Immature natural killer cell (primary cell): Measurements from ENCODE around the gene TAF8. TPM values are rescaled to one million over a fixed set of nuclear protein-coding genes. Genes with fewer than 3 reads are reported as not detected.
"Not testable (repeated sequence)": the region's sequence is repeated elsewhere in the genome, so short reads cannot be mapped to it uniquely, and the experiment has no call there.

ENCODE experiments used
- DNase-seq, 3 donors: peaks; one replicate each; pipeline ENCODE4 v3.0.0; 2022; ENCODE audit warnings: mixed read lengths in 1 of 3
- H3K27ac Mint-ChIP-seq, 6 donors: one replicate each; pipeline ENCODE4 v1.8.0; 2020; ENCODE audit warnings: mixed read lengths in 6 of 6, mild to moderate bottlenecking in 5 of 6, inconsistent platforms in 4 of 6, moderate library complexity in 3 of 6
- H3K27me3 Mint-ChIP-seq, 3 donors: one replicate each; pipeline ENCODE4 v1.8.0; 2020 to 2021; ENCODE audit warnings: low read depth in 3 of 3, mild to moderate bottlenecking in 3 of 3, mixed read lengths in 3 of 3, moderate library complexity in 3 of 3, inconsistent platforms in 1 of 3
- H3K36me3 Mint-ChIP-seq, 3 donors: one replicate each; pipeline ENCODE4 v1.8.0; 2020; ENCODE audit warnings: mixed read lengths in 3 of 3, inconsistent platforms in 2 of 3, mild to moderate bottlenecking in 2 of 3
- H3K4me1 Mint-ChIP-seq, 2 donors: one replicate each; pipeline ENCODE4 v1.8.0; 2020; ENCODE audit warnings: inconsistent platforms in 2 of 2, mild to moderate bottlenecking in 2 of 2, mixed read lengths in 2 of 2, moderate library complexity in 1 of 2
- H3K4me3 Mint-ChIP-seq, 5 donors: one replicate each; pipeline ENCODE4 v1.8.0; 2020; ENCODE audit warnings: mild to moderate bottlenecking in 5 of 5, mixed read lengths in 5 of 5, inconsistent platforms in 3 of 5, moderate library complexity in 3 of 5
- H3K9me3 Mint-ChIP-seq, 6 donors: one replicate each; pipeline ENCODE4 v1.8.0; 2020; ENCODE audit warnings: mild to moderate bottlenecking in 6 of 6, mixed read lengths in 6 of 6, inconsistent platforms in 4 of 6, moderate library complexity in 3 of 6
- polyA plus RNA-seq, 3 donors: library from polyadenylated mRNA; unstranded; fragments of 300-500 nt; fragmentation: Illumina TruSeq; gene quantifications; one replicate each; pipeline ENCODE4 v1.2.3, GENCODE V29; 2021

The TAF8 gene, protein sequence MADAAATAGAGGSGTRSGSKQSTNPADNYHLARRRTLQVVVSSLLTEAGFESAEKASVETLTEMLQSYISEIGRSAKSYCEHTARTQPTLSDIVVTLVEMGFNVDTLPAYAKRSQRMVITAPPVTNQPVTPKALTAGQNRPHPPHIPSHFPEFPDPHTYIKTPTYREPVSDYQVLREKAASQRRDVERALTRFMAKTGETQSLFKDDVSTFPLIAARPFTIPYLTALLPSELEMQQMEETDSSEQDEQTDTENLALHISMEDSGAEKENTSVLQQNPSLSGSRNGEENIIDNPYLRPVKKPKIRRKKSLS
- polyA plus RNA-seq = 10 to 100 TPM in 2 of 3 donors, 1 to 10 TPM in 1; 8.5 to 23.0 (median 14.6) TPM

DNA sequence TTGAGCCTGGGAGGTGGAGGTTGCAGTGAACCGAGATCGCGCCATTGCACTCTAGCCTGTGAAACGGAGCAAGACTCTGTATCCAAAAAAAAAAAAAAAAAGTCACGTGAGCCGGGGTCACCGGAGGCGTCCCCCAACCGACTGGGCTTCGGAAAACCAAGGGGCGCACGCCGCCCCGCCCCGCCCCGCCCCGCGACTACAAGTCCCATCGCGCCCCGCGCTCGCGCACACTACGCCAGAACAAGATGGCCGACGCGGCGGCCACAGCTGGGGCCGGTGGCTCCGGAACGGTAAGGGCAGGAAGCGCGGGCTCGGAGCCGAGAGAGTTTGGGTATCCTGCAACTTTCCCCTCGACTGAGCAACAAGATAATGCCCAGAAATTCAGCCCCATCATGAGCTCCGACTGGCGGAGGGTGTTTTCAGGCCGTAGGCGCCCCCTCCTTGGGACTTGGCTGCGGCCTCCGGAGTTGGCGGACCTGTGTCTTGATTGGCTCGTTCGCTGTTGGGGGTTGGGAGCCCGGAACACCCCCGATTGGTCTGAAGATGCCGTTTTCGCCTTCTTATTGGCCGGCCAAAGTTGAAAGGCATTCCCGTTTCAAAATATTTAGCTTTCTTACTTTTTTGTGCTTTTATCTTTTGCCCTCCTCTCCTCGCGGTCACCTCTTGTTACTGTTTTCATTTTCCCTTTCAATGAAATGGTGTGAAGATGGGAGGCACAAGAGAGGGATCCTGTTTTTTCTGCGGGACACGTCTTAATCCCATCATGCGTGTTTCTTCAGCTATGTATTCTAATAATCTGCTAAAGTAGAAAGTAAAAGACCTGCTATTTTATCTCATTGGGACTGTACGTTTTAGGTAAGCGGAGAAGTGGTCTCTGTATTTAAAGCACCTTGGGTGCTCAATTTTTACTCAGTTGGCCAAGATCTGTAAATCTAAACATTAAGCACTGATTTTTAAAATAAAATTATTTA lies at the start of gene TAF8:
TSS of gene TAF8 (plus strand) at position 228 of the 971 bp plus-strand sequence. CDS start at position 246, 18 bp downstream.
- peak within 1 kb of the TSS; percentile 98 to 99 (median 98) for H3K4me3 Mint-ChIP-seq
- H3K36me3 Mint-ChIP-seq = peaks cover 3 to 28% (median 8%) of the 10 kb centered on the region in 3 donors
- H3K27ac Mint-ChIP-seq = peak within 1 kb of the TSS; percentile 92 to 98 (median 94)
- H3K4me1 Mint-ChIP-seq = peaks cover 58 to 71% of the 10 kb centered on the region in 2 donors
- peak; percentile 87 to 89 (median 88) for DNase-seq
- peaks cover 5 to 11% (median 6%) of the 10 kb centered on the region in 3 donors for H3K27me3 Mint-ChIP-seq
- H3K9me3 Mint-ChIP-seq = no peaks in the 10 kb centered on the region

DNA sequence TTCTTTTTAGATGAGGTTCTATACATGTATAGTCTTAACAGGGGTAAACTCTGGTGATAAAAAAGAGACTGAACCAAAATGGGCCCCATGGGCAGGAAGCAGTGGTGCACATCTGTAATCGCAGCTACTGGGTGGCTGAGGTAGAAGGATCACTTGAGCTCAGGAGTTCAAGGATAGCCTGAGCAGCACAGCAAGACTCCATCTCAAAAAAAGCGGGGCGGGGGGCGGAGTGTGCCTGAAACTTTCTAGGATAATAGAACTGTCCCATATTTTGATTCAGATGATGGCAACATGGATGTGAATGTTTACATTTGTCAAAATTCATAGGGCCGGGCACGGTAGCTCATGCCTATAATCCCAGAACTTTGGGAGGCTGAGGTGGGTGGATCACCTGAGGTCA lies 48.8 kb upstream of the TAF8 start:
- H3K27me3 Mint-ChIP-seq = peaks cover 1 to 2% (median 2%) of the 10 kb centered on the region in 3 donors
- H3K27ac Mint-ChIP-seq = peak overlapping the region; percentile 1 to 78 (median 63)
- H3K36me3 Mint-ChIP-seq = peaks cover 11 to 14% (median 13%) of the 10 kb centered on the region in 3 donors
- DNase-seq = no peak
- no peaks in the 10 kb centered on the region for H3K9me3 Mint-ChIP-seq
- peaks cover 29 to 49% of the 10 kb centered on the region in 2 donors for H3K4me1 Mint-ChIP-seq
- no peak overlapping the region for H3K4me3 Mint-ChIP-seq

DNA sequence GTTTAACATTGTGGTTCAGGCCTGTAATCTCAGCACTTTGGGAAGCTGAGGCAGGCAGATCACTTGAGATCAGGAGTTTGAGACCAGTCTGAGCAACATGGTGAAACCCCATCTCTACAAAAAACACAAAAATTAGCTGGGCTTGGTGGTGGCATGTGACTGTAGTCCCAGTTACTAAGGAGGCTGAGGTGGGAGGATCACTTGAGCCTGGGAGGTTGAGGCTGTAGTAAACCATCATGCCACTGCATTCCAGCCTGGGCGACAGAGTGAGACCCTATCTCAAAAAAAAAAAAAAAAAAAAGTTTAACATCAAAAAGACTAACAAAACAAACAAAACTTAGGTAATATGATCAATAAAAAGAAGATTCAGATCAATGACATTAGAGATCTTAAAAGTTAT lies 46.7 kb upstream of the TAF8 start:
- H3K36me3 Mint-ChIP-seq, H3K9me3 Mint-ChIP-seq, H3K27me3 Mint-ChIP-seq, DNase-seq, H3K4me3 Mint-ChIP-seq: not testable (repeated sequence)
- peak overlapping the region in 1 of 6 donors; percentile 69 for H3K27ac Mint-ChIP-seq
- peaks cover 41 to 57% of the 10 kb centered on the region in 2 donors for H3K4me1 Mint-ChIP-seq

DNA sequence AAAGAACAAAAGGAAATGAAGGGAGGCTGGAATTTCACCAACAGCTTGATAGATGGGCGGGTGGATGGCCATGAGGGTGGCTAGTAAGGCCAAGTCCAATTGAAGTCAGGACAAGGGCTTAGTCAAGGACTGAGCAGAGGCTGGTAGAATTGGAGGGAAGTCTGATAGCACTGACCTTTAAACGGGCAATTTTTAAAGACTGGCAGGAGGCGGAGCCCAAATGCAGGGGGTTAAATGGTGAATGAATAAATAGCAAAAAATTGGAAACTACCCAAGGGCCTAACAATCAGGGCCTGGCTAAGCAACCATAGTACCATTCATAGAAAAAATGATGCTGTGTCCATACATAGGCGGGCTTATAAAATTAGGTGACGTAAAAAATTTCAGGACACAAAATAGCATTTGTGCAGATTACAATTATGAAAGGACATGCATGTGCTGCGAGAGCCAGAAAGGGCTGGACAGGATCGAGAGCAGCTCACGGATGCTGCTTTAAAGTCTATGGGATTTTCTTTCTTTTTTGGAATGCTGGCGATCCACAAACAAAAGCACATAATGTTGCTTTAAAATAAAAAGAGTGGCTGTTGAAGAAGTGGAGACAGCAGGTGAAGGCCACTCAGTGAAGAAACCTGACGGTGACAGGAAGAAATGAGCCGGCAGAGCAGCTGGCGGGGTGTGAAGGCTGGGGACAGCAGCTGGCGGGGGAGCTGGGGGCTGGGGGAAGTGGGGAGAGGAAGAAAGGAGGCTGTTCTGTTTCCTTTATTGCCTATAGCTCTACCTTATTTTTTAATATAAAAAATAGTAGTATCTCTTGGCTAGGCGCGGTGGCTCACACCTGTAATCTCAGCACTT lies 42.8 kb upstream of the TAF8 start:
- no peaks in the 10 kb centered on the region for H3K9me3 Mint-ChIP-seq
- peaks cover 0 to 2% (median 0%) of the 10 kb centered on the region in 3 donors for H3K27me3 Mint-ChIP-seq
- peak; percentile 37 to 44 (median 37) for DNase-seq
- H3K27ac Mint-ChIP-seq = peak overlapping the region; percentile 60 to 95 (median 81)
- H3K4me3 Mint-ChIP-seq = peak overlapping the region; percentile 64 to 83 (median 77)
- H3K4me1 Mint-ChIP-seq = peaks cover 67 to 75% of the 10 kb centered on the region in 2 donors
- H3K36me3 Mint-ChIP-seq = peaks cover 0 to 4% (median 0%) of the 10 kb centered on the region in 3 donors

DNA sequence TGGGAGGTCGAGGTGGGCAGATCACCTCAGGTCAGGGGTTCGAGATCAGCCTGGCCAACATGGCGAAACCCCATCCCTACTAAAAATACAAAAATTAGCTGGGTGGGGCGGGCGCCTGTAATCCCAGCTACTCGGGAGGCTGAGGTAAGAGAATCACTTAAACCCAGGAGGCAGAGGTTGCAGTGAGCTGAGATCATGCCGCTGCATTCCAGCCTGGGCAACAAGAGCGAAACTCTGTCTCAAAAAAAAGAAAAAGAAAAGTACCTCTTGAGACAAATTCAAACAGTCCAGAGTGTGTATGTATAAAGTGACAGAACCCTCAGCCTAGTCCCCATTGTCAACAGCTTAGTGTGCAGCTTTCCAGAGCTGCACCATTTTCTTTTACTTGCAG lies 42.2 kb upstream of the TAF8 start:
- not testable (repeated sequence) for H3K36me3 Mint-ChIP-seq, H3K9me3 Mint-ChIP-seq, H3K27me3 Mint-ChIP-seq, DNase-seq
- Mint-ChIP-seq H3K27ac (peak overlapping the region; percentile 57 to 95 (median 79)), H3K4me1 (peaks cover 73 to 82% of the 10 kb centered on the region in 2 donors), H3K4me3 (peak overlapping the region; percentile 47 to 78 (median 66))

DNA sequence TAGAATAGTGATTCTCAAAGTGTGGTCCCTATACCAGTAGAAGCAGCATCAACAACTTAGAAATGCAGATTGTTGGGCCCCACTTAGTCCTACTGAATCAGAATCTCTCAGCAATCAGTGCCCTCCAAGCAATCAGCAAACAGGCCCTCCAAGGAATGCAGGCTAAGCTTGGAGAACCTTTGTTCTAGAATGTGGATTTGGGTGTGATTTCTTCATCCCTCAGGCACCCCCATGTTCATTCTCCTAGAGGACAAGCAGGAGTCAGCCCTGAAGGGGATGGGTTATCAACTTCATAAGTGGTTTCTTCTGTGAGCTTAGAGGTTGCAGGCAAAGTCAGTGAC lies 40.5 kb upstream of the TAF8 start:
- peaks cover 4 to 8% (median 4%) of the 10 kb centered on the region in 3 donors for H3K36me3 Mint-ChIP-seq
- no peaks in the 10 kb centered on the region for H3K9me3 Mint-ChIP-seq
- H3K27me3 Mint-ChIP-seq = peaks cover 0 to 2% (median 0%) of the 10 kb centered on the region in 3 donors
- peaks cover 83 to 89% of the 10 kb centered on the region in 2 donors for H3K4me1 Mint-ChIP-seq
- H3K4me3 Mint-ChIP-seq = peak overlapping the region; percentile 38 to 77 (median 68)
- H3K27ac Mint-ChIP-seq = peak overlapping the region; percentile 64 to 87 (median 81)
- no peak for DNase-seq

DNA sequence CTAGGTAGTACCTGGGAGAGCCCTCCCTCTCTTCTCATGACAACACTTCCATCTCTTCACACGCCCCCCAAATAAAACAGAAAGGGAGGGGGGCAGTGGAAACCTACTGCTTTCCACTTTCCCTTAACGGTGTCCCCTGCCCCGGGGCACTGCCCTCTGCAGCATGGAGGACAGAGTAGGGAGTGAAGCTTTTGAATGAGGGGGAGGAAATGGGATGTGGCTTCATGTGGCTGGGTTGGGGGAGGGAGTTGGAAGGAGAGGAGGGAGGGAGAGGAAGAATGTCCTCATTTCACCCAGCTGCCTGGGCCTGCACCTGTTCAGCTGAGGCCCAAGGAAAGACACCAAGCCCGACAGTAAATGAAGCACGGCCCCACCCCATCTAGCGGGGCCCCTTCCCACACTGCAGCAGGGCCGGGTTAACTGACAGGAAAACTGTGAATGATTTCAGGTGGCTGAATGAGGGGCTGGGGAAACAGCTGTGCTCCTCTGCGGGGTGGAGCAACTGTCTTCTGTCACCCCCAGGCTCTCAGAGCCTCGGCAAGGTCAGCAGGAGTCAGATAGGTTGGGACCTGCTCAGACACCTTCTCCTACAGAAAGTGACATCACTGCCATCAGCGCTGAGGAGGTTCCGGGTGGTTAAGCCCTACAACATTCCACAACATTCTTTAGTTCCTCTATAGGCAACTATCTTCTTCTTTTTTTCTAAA lies 40.0 kb upstream of the TAF8 start:
- Mint-ChIP-seq H3K27me3 (no peaks in the 10 kb centered on the region), H3K9me3 (no peaks in the 10 kb centered on the region), H3K27ac (peak overlapping the region; percentile 64 to 87 (median 81)), H3K36me3 (peaks cover 4 to 8% (median 4%) of the 10 kb centered on the region in 3 donors), H3K4me3 (peak overlapping the region; percentile 38 to 77 (median 68)), H3K4me1 (peaks cover 84 to 89% of the 10 kb centered on the region in 2 donors)
- DNase-seq = no peak

DNA sequence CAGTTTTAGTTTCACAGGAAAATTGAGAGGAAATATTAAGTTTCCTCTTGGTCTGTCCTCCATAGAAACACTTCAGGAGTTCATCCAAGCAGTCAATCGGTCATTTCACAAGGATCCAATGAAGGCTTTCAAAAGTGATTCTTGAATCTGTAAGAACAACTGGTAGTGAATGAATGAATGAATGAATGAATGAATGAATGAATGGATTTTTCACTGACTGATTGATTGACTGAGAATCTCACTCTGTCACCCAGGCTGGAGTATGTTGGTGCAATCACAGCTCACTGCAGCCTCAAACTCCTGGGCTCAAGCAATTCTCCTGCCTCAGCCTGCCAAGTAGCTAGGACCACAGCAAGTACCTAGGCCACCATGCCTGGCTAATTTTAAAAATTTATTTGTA lies 39.4 kb upstream of the TAF8 start:
- Mint-ChIP-seq H3K36me3 (peaks cover 4 to 8% (median 4%) of the 10 kb centered on the region in 3 donors), H3K27me3 (no peaks in the 10 kb centered on the region), H3K9me3 (no peaks in the 10 kb centered on the region), H3K4me1 (peaks cover 85 to 89% of the 10 kb centered on the region in 2 donors), H3K27ac (peak overlapping the region; percentile 21 to 87 (median 81)), H3K4me3 (peak overlapping the region; percentile 30 to 77 (median 45))
- DNase-seq = no peak

DNA sequence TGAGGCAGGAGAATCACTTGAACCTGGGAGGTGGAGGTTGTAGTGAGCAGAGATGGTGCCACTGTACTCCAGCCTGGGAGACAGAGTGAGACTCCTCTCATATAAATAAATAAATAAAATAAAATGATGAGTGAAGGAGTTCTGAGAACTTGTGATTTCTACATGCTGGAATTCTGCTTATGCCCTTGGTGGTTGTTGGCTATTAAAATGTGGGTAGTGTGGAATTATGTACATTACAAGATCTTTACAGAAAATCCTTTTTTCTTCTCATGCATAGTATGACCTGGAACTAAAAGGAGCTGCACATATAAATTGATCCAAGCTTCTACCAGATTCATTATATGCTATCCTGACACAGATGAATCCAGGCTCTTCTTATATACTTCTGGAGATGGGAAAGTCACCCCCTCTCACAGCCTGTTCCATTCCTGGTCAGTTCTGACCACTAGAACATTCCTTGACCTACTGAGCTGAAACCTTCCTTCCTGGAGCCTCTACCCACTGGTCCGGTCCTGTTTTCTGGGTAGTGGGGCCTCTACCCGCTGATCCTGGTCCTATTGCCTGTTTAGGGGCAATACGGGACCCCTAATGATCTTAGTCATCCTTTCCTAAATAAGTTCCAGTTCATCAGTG lies 37.7 kb upstream of the TAF8 start:
- peaks cover 4 to 8% (median 4%) of the 10 kb centered on the region in 3 donors for H3K36me3 Mint-ChIP-seq
- peak overlapping the region in 5 of 6 donors; percentile 5 to 85 (median 67) for H3K27ac Mint-ChIP-seq
- no peaks in the 10 kb centered on the region for H3K9me3 Mint-ChIP-seq
- peak overlapping the region in 1 of 5 donors; percentile 25 for H3K4me3 Mint-ChIP-seq
- peaks cover 0 to 5% (median 0%) of the 10 kb centered on the region in 3 donors for H3K27me3 Mint-ChIP-seq
- H3K4me1 Mint-ChIP-seq = peaks cover 87 to 90% of the 10 kb centered on the region in 2 donors
- DNase-seq = no peak

DNA sequence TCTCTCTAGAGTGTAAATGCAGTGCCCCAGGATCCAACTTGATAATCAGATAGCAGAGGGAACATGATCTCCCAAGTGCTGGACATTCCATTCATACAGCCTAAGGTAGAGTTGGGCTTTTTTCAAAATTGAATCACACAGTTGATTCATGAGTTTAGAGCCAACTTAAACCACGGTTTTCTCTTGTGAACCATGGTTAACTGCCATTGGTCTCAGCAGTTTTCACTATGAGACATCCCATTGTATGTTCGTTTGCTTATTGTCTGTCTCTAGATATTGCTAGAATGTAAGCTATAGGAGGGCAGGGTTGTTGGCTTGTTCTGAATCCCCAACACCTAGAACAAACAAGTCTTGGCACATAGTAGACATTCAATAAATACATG lies 37.2 kb upstream of the TAF8 start:
- Mint-ChIP-seq H3K27ac (peak overlapping the region in 5 of 6 donors; percentile 14 to 85 (median 67)), H3K4me1 (peaks cover 83 to 87% of the 10 kb centered on the region in 2 donors), H3K4me3 (no peak overlapping the region), H3K9me3 (no peaks in the 10 kb centered on the region), H3K36me3 (peaks cover 4 to 8% (median 4%) of the 10 kb centered on the region in 3 donors), H3K27me3 (peaks cover 0 to 5% (median 0%) of the 10 kb centered on the region in 3 donors)
- no peak for DNase-seq

DNA sequence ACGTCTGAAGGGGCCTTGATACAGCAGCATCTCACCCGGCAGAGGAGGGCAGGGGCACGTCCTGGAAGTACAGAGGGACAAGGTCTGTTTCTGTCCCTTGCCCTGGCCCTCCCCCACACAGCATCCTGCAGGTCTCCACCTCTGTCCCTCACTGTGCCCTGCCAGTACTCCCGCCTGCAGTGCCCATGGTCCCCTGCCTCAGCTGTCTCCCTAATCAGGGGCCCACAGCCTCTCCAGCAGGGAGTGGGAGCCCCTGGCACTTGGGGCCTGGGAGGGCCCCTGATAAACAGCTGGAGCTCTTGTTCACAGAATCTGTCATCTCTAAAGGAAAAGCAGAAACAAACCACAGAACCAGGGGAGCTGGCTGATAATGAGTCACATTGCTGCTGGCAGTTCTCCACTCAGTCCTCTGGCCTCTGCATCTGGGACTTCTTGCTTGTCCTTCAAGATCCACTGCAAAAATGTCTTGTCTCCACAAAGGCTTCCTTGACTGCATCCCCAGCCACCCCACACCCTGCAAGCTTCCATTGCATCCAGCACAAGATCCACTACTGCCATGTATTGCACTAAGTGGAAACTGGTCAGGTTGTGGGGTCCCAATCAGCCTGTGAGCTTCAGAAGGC lies 33.2 kb upstream of the TAF8 start:
- H3K9me3 Mint-ChIP-seq = no peaks in the 10 kb centered on the region
- peak overlapping the region in 4 of 5 donors; percentile 39 to 67 (median 58) for H3K4me3 Mint-ChIP-seq
- H3K36me3 Mint-ChIP-seq = peaks cover 0 to 11% (median 4%) of the 10 kb centered on the region in 3 donors
- H3K27me3 Mint-ChIP-seq = peaks cover 0 to 6% (median 3%) of the 10 kb centered on the region in 3 donors
- H3K27ac Mint-ChIP-seq = peak overlapping the region; percentile 61 to 89 (median 82)
- DNase-seq = no peak
- peaks cover 71 to 81% of the 10 kb centered on the region in 2 donors for H3K4me1 Mint-ChIP-seq
